Right atrium auricular region (tissue), 2 donors: ENCODE data around the gene DERL3. TPM values are rescaled to one million over a fixed set of nuclear protein-coding genes. Genes with fewer than 3 reads are reported as not detected.
A peak's percentile ranks its signal among the peaks of the same experiment; 100 is the strongest.
"Not testable (repeated sequence)": the region's sequence is repeated elsewhere in the genome, so short reads cannot be mapped to it uniquely, and the experiment has no call there.

Experiments
- DNase-seq: peaks from one replicate; pipeline ENCODE4 v3.0.0-alpha.2; 2019; ENCODE audit warnings: low spot score
- H3K27ac ChIP-seq, 2 donors: fragments of 200-600 bp; sonication (generic); 1 replicate in 1 of 2; 2 replicates in 1 of 2; pipeline ENCODE4 v1.5.1; 2016 to 2019
- H3K27me3 ChIP-seq, 2 donors: fragments of 200-600 bp; sonication (generic); one replicate each; pipeline versions ENCODE4 v1.5.1 to v1.6.0; 2017 to 2019
- H3K36me3 ChIP-seq: fragments of 200-600 bp; sonication (generic); one replicate; pipeline ENCODE4 v1.5.1; 2016
- H3K4me1 ChIP-seq, 2 donors: fragments of 200-600 bp; sonication (generic); one replicate each; pipeline versions ENCODE4 v1.5.1 to v1.6.0; 2017 to 2019
- H3K4me3 ChIP-seq, 2 donors: fragments of 200-600 bp; sonication (generic); 1 replicate in 1 of 2; 2 replicates in 1 of 2; pipeline ENCODE4 v1.5.1; 2017 to 2019; ENCODE audit warnings: mild to moderate bottlenecking in 1 of 2, moderate library complexity in 1 of 2
- H3K9me3 ChIP-seq, 2 donors: fragments of 200-600 bp; sonication (generic); one replicate each; pipeline ENCODE4 v1.5.1; 2019
- CTCF ChIP-seq, 2 donors: fragments of 200-600 bp; sonication (generic); IDR thresholded peaks; one replicate each; pipeline ENCODE4 v1.5.1; 2019; ENCODE audit warnings: antibody characterized with exemption in 2 of 2
- total RNA-seq, 2 donors: library from RNA; depleted of rRNA; stranded (reverse); fragments of >200 nt; gene quantifications; one replicate each; pipeline ENCODE4 v1.1.0, GENCODE V29; 2016

Gene DERL3
- total RNA-seq, 2 donors from 2014 or later: 4.0 to 10.6 TPM

GRCh38 chr22:23877566-23877965, 38.8 kb upstream of the DERL3 start:
- Histone ChIP-seq H3K4me3 (no peak overlapping the region), H3K27ac (no peak overlapping the region), H3K36me3 (peaks cover 11% of the 10 kb centered on the region), H3K27me3 (no peaks in the 10 kb centered on the region), H3K9me3 (no peaks in the 10 kb centered on the region), H3K4me1 (no peaks in the 10 kb centered on the region)
- no peak for TF ChIP-seq CTCF (IDR thresholded peaks at IDR 0.05)
- DNase-seq: no peak

- Histone ChIP-seq H3K27ac (no peak overlapping the region), H3K4me1 (no peaks in the 10 kb centered on the region), H3K4me3 (no peak overlapping the region), H3K9me3 (no peaks in the 10 kb centered on the region), H3K27me3 (no peaks in the 10 kb centered on the region), H3K36me3 (peaks cover 11% of the 10 kb centered on the region)
- TF ChIP-seq CTCF (IDR thresholded peaks at IDR 0.05): no peak
- DNase-seq: no peak
Observed at GRCh38 chr22:23875801-23876200, 37.0 kb upstream of the DERL3 start.

GRCh38 chr22:23874871-23875270, 36.1 kb upstream of the DERL3 start:
- Histone ChIP-seq H3K27me3 (no peaks in the 10 kb centered on the region), H3K27ac (no peak overlapping the region), H3K4me3 (no peak overlapping the region), H3K4me1 (no peaks in the 10 kb centered on the region), H3K36me3 (peaks cover 11% of the 10 kb centered on the region), H3K9me3 (no peaks in the 10 kb centered on the region)
- no peak for DNase-seq
- no peak for TF ChIP-seq CTCF (IDR thresholded peaks at IDR 0.05)

- Histone ChIP-seq H3K27me3 (no peaks in the 10 kb centered on the region), H3K9me3 (no peaks in the 10 kb centered on the region), H3K4me1 (no peaks in the 10 kb centered on the region), H3K36me3 (peaks cover 18% of the 10 kb centered on the region), H3K4me3 (no peak overlapping the region), H3K27ac (no peak overlapping the region)
- DNase-seq: no peak
- TF ChIP-seq CTCF (IDR thresholded peaks at IDR 0.05): no peak
Observed at GRCh38 chr22:23868580-23868979, 29.8 kb upstream of the DERL3 start.

GRCh38 chr22:23864499-23865154, 25.8 kb upstream of the DERL3 start:
- not testable (repeated sequence) for H3K4me3 ChIP-seq, DNase-seq, H3K27me3 ChIP-seq, H3K4me1 ChIP-seq, H3K9me3 ChIP-seq, H3K27ac ChIP-seq
- peaks cover 23% of the 10 kb centered on the region for H3K36me3 ChIP-seq

GRCh38 chr22:23862103-23862502, 23.3 kb upstream of the DERL3 start:
- no peaks in the 10 kb centered on the region for H3K27me3 ChIP-seq
- H3K9me3 ChIP-seq: no peaks in the 10 kb centered on the region
- peaks cover 0 to 12% of the 10 kb centered on the region in 2 donors for H3K4me1 ChIP-seq
- no peak overlapping the region for H3K4me3 ChIP-seq
- DNase-seq: no peak
- peak in 1 of 2 donors; percentile 63 for TF ChIP-seq CTCF (IDR thresholded peaks at IDR 0.05)
- peaks cover 5% of the 10 kb centered on the region for H3K36me3 ChIP-seq
- no peak overlapping the region for H3K27ac ChIP-seq

- not testable (repeated sequence) for H3K9me3 ChIP-seq, DNase-seq, H3K4me3 ChIP-seq, H3K27ac ChIP-seq, H3K27me3 ChIP-seq, H3K36me3 ChIP-seq
- H3K4me1 ChIP-seq: peaks cover 0 to 20% of the 10 kb centered on the region in 2 donors
Observed at GRCh38 chr22:23860187-23860586, 21.4 kb upstream of the DERL3 start.
